Measurements from ENCODE around the gene TARS1.
"Not testable (repeated sequence)": the region's sequence is repeated elsewhere in the genome, so short reads cannot be mapped to it uniquely, and the experiment has no call there.

The TARS1 gene

GRCh38 chr5:33489481-33490067 is 48.8 kb downstream of the TARS1 start:
- no peak for DNase-seq

GRCh38 chr5:33490071-33490665 is 49.4 kb downstream of the TARS1 start:
- DNase-seq, result no peak

- DNase-seq, result no peak
Measured at GRCh38 chr5:33491941-33492340, 51.2 kb downstream of the TARS1 start.

GRCh38 chr5:33494466-33494865 is 53.7 kb downstream of the TARS1 start:
- DNase-seq, result no peak

GRCh38 chr5:33501260-33501659 is 60.5 kb downstream of the TARS1 start:
- no peak for DNase-seq

- DNase-seq, result no peak
Measured at GRCh38 chr5:33501899-33502298, 61.1 kb downstream of the TARS1 start.

- no peak for DNase-seq
Measured at GRCh38 chr5:33504570-33504969, 63.8 kb downstream of the TARS1 start.

GRCh38 chr5:33507426-33507825 is 66.7 kb downstream of the TARS1 start:
- no peak for DNase-seq

- no peak for DNase-seq
Measured at GRCh38 chr5:33509036-33509435, 68.3 kb downstream of the TARS1 start.

- no peak for DNase-seq
Measured at GRCh38 chr5:33513462-33514185, 72.9 kb downstream of the TARS1 start.

GRCh38 chr5:33515366-33515765 is 74.6 kb downstream of the TARS1 start:
- DNase-seq, result not testable (repeated sequence)

- no peak for DNase-seq
Measured at GRCh38 chr5:33516421-33516820, 75.7 kb downstream of the TARS1 start.

Measured in activated effector memory CD4-positive, alpha-beta T cell treated with anti-CD3 and anti-CD28 coated beads, Interleukin-2, amount 50 U/mL, for 16 hours (primary cell).